Left ventricle myocardium inferior (tissue), 1 donor: ENCODE measurements around the gene BAG1. TPM values are rescaled to one million over a fixed set of nuclear protein-coding genes. Genes with fewer than 3 reads are reported as not detected.

Experiments
- DNase-seq: peaks from one replicate; pipeline ENCODE4 v3.0.0-alpha.2; 2020
- H3K27ac ChIP-seq: fragments of 200-600 bp; replicated peaks from 2 replicates; pipeline ENCODE4 v1.8.0; 2021
- H3K27me3 ChIP-seq: fragments of 200-600 bp; 2 replicates; pipeline ENCODE4 v1.8.0; 2021; ENCODE audit warnings: low read depth
- H3K36me3 ChIP-seq: fragments of 200-600 bp; 2 replicates; pipeline ENCODE4 v1.8.0; 2021
- H3K4me1 ChIP-seq: fragments of 200-600 bp; 2 replicates; pipeline ENCODE4 v1.8.0; 2021
- H3K4me3 ChIP-seq: fragments of 200-600 bp; 2 replicates; pipeline ENCODE4 v1.8.0; 2021; ENCODE audit warnings: mild to moderate bottlenecking, moderate library complexity
- H3K9me3 ChIP-seq: fragments of 200-600 bp; replicated peaks from 2 replicates; pipeline ENCODE4 v1.8.0; 2021
- intact Hi-C: fragments of 100-400 bp; cut with micrococcal nuclease; formaldehyde crosslinking; loops from one replicate; pipeline ENCODE4 v1.11.0; 2022
- total RNA-seq: library from RNA; stranded (reverse); fragmentation: NEBNext Ultra II Directional; extraction: Animal tissue kit (Norgen Biotek cat#: 25700); gene quantifications from one replicate; pipeline ENCODE4 v1.2.1, GENCODE V29; 2021
- TF ChIP-seq, protein P1 (sequence below): fragments of 200-600 bp; IDR thresholded peaks from 2 replicates; pipeline ENCODE4 v1.8.0; 2021; ENCODE audit warnings: antibody characterized with exemption, mild to moderate bottlenecking, borderline replicate concordance
- donor health status: DM: no; HTN: yes; CAD: no; lungs with severe emphysema.

Gene BAG1
- total RNA-seq, 1 donor from 2014 or later = 138 TPM

GRCh38 chr9:33285502-33285901, 21.0 kb upstream of the BAG1 start:
- no peaks in the 10 kb centered on the region for H3K27me3 ChIP-seq
- intact Hi-C loops = no loop called here

GRCh38 chr9:33277484-33277883, 13.0 kb upstream of the BAG1 start:
- Histone ChIP-seq H3K4me1 (no peaks in the 10 kb centered on the region), H3K27me3 (no peaks in the 10 kb centered on the region), H3K27ac (no peak overlapping the region), H3K4me3 (no peak overlapping the region), H3K9me3 (no peaks in the 10 kb centered on the region), H3K36me3 (peaks cover 98% of the 10 kb centered on the region)
- TF ChIP-seq, protein P1, sequence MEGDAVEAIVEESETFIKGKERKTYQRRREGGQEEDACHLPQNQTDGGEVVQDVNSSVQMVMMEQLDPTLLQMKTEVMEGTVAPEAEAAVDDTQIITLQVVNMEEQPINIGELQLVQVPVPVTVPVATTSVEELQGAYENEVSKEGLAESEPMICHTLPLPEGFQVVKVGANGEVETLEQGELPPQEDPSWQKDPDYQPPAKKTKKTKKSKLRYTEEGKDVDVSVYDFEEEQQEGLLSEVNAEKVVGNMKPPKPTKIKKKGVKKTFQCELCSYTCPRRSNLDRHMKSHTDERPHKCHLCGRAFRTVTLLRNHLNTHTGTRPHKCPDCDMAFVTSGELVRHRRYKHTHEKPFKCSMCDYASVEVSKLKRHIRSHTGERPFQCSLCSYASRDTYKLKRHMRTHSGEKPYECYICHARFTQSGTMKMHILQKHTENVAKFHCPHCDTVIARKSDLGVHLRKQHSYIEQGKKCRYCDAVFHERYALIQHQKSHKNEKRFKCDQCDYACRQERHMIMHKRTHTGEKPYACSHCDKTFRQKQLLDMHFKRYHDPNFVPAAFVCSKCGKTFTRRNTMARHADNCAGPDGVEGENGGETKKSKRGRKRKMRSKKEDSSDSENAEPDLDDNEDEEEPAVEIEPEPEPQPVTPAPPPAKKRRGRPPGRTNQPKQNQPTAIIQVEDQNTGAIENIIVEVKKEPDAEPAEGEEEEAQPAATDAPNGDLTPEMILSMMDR = no peak
- intact Hi-C loops = no loop called here
- no peak for DNase-seq

More at GRCh38 chr9:33285502-33285901, 21.0 kb upstream of the BAG1 start:
- no peak for DNase-seq
- H3K4me1 ChIP-seq = peaks cover 18% of the 10 kb centered on the region
- no peaks in the 10 kb centered on the region for H3K9me3 ChIP-seq
- peaks cover 51% of the 10 kb centered on the region for H3K36me3 ChIP-seq
- no peak overlapping the region for H3K4me3 ChIP-seq
- H3K27ac ChIP-seq = no peak overlapping the region
- TF ChIP-seq, protein P1 = no peak

GRCh38 chr9:33273972-33274328, 9.4 kb upstream of the BAG1 start:
- no peak overlapping the region for H3K4me3 ChIP-seq
- H3K36me3 ChIP-seq = peaks cover 97% of the 10 kb centered on the region
- intact Hi-C loops = no loop called here
- no peak overlapping the region for H3K27ac ChIP-seq
- no peak for DNase-seq
- no peaks in the 10 kb centered on the region for H3K27me3 ChIP-seq
- no peaks in the 10 kb centered on the region for H3K4me1 ChIP-seq
- TF ChIP-seq, protein P1 = no peak
- H3K9me3 ChIP-seq = no peaks in the 10 kb centered on the region

DNA sequence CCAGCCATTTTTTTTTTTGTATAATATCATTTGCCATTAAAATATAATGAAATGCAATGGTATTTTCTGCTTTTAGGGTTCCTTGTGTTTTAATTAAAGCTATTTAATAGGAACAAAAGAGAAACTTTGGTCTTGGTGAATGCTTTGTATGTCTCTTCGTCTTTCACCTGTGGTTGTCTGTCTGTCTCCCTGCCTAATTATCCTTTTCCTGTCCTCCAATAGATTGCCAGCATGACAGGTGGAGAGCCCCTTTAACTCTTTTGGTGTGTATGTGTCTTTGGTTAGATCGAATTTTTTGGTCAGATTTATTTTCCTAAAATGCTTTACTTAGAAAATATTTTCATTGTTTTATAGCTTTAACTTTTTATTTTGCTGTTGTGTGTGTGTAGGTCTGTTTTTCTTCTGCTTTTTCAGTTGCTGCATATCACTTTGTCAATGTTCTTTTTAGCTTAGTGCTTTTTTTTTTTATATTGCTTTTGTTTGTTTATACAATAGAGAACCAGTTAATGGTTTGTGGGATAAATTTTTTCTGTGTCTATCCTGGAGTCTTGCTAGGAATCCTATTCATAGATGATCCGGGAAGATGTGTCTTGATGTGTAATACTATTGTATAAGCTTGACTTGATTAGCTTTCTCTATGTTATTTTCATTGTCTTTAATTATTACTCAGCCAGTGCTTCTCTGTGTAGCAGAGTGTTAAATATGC, 8.9 kb upstream of the BAG1 start:
- H3K4me3 ChIP-seq = no peak overlapping the region
- no peaks in the 10 kb centered on the region for H3K9me3 ChIP-seq
- no peak overlapping the region for H3K27ac ChIP-seq
- H3K4me1 ChIP-seq = no peaks in the 10 kb centered on the region
- intact Hi-C loops = no loop called here
- no peak for DNase-seq
- H3K36me3 ChIP-seq = peaks cover 97% of the 10 kb centered on the region
- no peaks in the 10 kb centered on the region for H3K27me3 ChIP-seq
- TF ChIP-seq, protein P1 = no peak

DNA sequence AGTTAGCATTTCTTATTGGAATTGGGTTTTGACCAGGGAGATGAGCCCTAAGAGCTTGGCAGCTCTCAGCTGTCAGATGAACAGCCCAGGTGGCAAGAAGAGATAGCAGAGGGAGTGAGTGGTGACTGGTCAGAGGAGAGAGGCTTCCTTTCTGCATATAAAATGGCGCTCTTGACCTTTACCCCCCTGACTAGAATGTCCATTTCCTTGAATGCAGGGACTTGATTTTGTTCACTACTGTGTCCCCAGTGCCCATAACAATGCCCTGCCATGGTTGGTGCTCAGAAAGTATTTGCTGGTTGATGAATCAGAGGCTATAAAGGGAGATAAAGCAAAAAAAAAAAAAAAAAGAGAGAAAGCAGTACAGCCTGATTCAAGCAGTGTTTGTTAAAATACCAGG, 7.6 kb upstream of the BAG1 start:
- intact Hi-C loops = no loop called here
- TF ChIP-seq, protein P1 = no peak
- no peaks in the 10 kb centered on the region for H3K9me3 ChIP-seq

More for the DNA sequence above, 7.6 kb upstream of the BAG1 start:
- H3K4me3 ChIP-seq = no peak overlapping the region
- H3K27me3 ChIP-seq = no peaks in the 10 kb centered on the region
- no peak overlapping the region for H3K27ac ChIP-seq
- DNase-seq = no peak
- peaks cover 97% of the 10 kb centered on the region for H3K36me3 ChIP-seq
- peaks cover 2% of the 10 kb centered on the region for H3K4me1 ChIP-seq
